Small intestine (tissue), 7 donors: ENCODE data around the gene TRAIP. TPM values are rescaled to one million over a fixed set of nuclear protein-coding genes. Genes with fewer than 3 reads are reported as not detected.

Experiments used
- DNase-seq, 2 donors: peaks; one replicate each; pipeline versions ENCODE4 v3.0.0 to v3.0.0-alpha.2; 2013
- FAIRE-seq: peaks from 2 replicates; lab custom pipeline; 2012; peaks lifted over from hg19 to GRCh38; lab: Jason Lieb, UNC
- H3K27ac ChIP-seq, 3 donors: one replicate each; pipeline ENCODE4 v1.5.1; 2013; ENCODE audit warnings: low read length in 2 of 3, mild to moderate bottlenecking in 2 of 3, control low read depth in 1 of 3, inconsistent platforms in 1 of 3, low read depth in 1 of 3, moderate library complexity in 1 of 3
- H3K27me3 ChIP-seq, 3 donors: one replicate each; pipeline ENCODE4 v1.6.1; 2013; ENCODE audit warnings: low read length in 3 of 3, inconsistent platforms in 1 of 3; ENCODE audit not compliant: control insufficient read depth in 3 of 3, insufficient read depth in 3 of 3
- H3K36me3 ChIP-seq, 3 donors: one replicate each; pipeline ENCODE4 v1.6.1; 2013; ENCODE audit warnings: low read length in 3 of 3, inconsistent platforms in 1 of 3, low read depth in 1 of 3, mild to moderate bottlenecking in 1 of 3, moderate library complexity in 1 of 3; ENCODE audit not compliant: control insufficient read depth in 3 of 3, insufficient read depth in 2 of 3
- H3K4me1 ChIP-seq, 3 donors: one replicate each; pipeline ENCODE4 v1.6.1; 2013; ENCODE audit warnings: low read length in 2 of 3, inconsistent platforms in 1 of 3, low read depth in 1 of 3, mild to moderate bottlenecking in 1 of 3, moderate library complexity in 1 of 3; ENCODE audit not compliant: control insufficient read depth in 3 of 3, insufficient read depth in 2 of 3
- H3K4me3 ChIP-seq, 3 donors: one replicate each; pipeline ENCODE4 v1.5.1; 2013; ENCODE audit warnings: low read length in 3 of 3, control low read depth in 1 of 3, inconsistent platforms in 1 of 3, low read depth in 1 of 3, mild to moderate bottlenecking in 1 of 3, moderate library complexity in 1 of 3
- H3K9me3 ChIP-seq, 2 donors: one replicate each; pipeline ENCODE4 v1.6.1; 2013; ENCODE audit warnings: low read depth in 1 of 2, low read length in 1 of 2; ENCODE audit not compliant: control insufficient read depth in 2 of 2, insufficient read depth in 1 of 2
- WGBS, 3 donors: extraction: QIAGEN DNeasy Blood & Tissue Kit; methylation state at CpG; one replicate each; pipeline ENCODE4 v1.1.7; 2013; 5-methylcytosine and 5-hydroxymethylcytosine counted together
- polyA plus RNA-seq, 4 donors: library from polyadenylated mRNA; stranded (reverse) in 3 of 4; unstranded in 1 of 4; fragments of 200-250 nt in 3 of 4; fragments of 120-200 nt in 1 of 4; gene quantifications; one replicate each; pipeline versions ENCODE4 v1.2.1 to v1.2.3, GENCODE V29; 2013
- donor health status: healthy with polysubstance abuse.
- donor health status: control.
- donor health status: control.
- donor health status: Bipolar disorder and iron deficiency.
- donor health status: healthy.

The TRAIP gene
- polyA plus RNA-seq, 4 donors: 1.4 to 8.1 (median 5.5) TPM

GRCh38 chr3:49899815-49900214 lies 43.5 kb upstream of the TRAIP start:
- no peak for FAIRE-seq
- no peaks in the 10 kb centered on the region for H3K27me3 ChIP-seq
- H3K27ac ChIP-seq: peak overlapping the region; percentile 69 to 95 (median 94)
- H3K36me3 ChIP-seq: peaks cover 4 to 64% (median 18%) of the 10 kb centered on the region in 3 donors
- DNase-seq: peak; percentile 38 to 55
- H3K9me3 ChIP-seq: no peaks in the 10 kb centered on the region
- WGBS, 3 donors: 71 to 85% (median 81%) methylated on average over 5 of the region's 5 CpGs
- H3K4me1 ChIP-seq: peaks cover 2 to 48% (median 4%) of the 10 kb centered on the region in 3 donors
- H3K4me3 ChIP-seq: peak overlapping the region in 2 of 3 donors; percentile 13 to 55

- 69 to 79% (median 71%) methylated on average over 6 of the region's 6 CpGs for WGBS, 3 donors
- Histone ChIP-seq H3K4me1 (peaks cover 0 to 39% (median 4%) of the 10 kb centered on the region in 3 donors), H3K4me3 (peak overlapping the region in 1 of 3 donors; percentile 16), H3K9me3 (no peaks in the 10 kb centered on the region), H3K36me3 (peaks cover 4 to 64% (median 18%) of the 10 kb centered on the region in 3 donors), H3K27me3 (no peaks in the 10 kb centered on the region), H3K27ac (peak overlapping the region in 1 of 3 donors; percentile 17)
- FAIRE-seq: no peak
- no peak for DNase-seq
Observed at GRCh38 chr3:49898991-49899390, 42.6 kb upstream of the TRAIP start.

- H3K9me3 ChIP-seq: no peaks in the 10 kb centered on the region
- DNase-seq: no peak
- WGBS, 3 donors: 82 to 85% (median 85%) methylated on average over 5 of the region's 5 CpGs
- H3K27ac ChIP-seq: no peak overlapping the region
- FAIRE-seq: no peak
- no peaks in the 10 kb centered on the region for H3K27me3 ChIP-seq
- peaks cover 0 to 17% (median 0%) of the 10 kb centered on the region in 3 donors for H3K4me1 ChIP-seq
- peaks cover 6 to 66% (median 19%) of the 10 kb centered on the region in 3 donors for H3K36me3 ChIP-seq
- no peak overlapping the region for H3K4me3 ChIP-seq
Observed at GRCh38 chr3:49896345-49896744, 40.0 kb upstream of the TRAIP start.

- no peaks in the 10 kb centered on the region for H3K27me3 ChIP-seq
- no peak overlapping the region for H3K4me3 ChIP-seq
- FAIRE-seq: no peak
- no peak for DNase-seq
- no peaks in the 10 kb centered on the region for H3K9me3 ChIP-seq
- no peak overlapping the region for H3K27ac ChIP-seq
- peaks cover 0 to 12% (median 0%) of the 10 kb centered on the region in 3 donors for H3K4me1 ChIP-seq
- peaks cover 6 to 69% (median 25%) of the 10 kb centered on the region in 3 donors for H3K36me3 ChIP-seq
- WGBS, 3 donors: 95 to 100% (median 95%) methylated on average over 8 to 9 of the region's 9 CpGs
Observed at GRCh38 chr3:49895791-49896190, 39.4 kb upstream of the TRAIP start.

- H3K27me3 ChIP-seq: no peaks in the 10 kb centered on the region
- peaks cover 0 to 9% (median 0%) of the 10 kb centered on the region in 3 donors for H3K4me1 ChIP-seq
- peaks cover 2 to 57% (median 11%) of the 10 kb centered on the region in 3 donors for H3K36me3 ChIP-seq
- H3K4me3 ChIP-seq: no peak overlapping the region
- no peaks in the 10 kb centered on the region for H3K9me3 ChIP-seq
- DNase-seq (no peak), FAIRE-seq (no peak)
- no peak overlapping the region for H3K27ac ChIP-seq
- WGBS, 3 donors: 84 to 90% (median 88%) methylated on average over 10 of the region's 10 CpGs
Observed at GRCh38 chr3:49889296-49889695, 32.9 kb upstream of the TRAIP start.

GRCh38 chr3:49886922-49887265 lies 30.5 kb upstream of the TRAIP start:
- no peak for FAIRE-seq
- Histone ChIP-seq H3K36me3 (peaks cover 0 to 55% (median 11%) of the 10 kb centered on the region in 3 donors), H3K4me3 (no peak overlapping the region), H3K9me3 (peaks cover 0 to 2% of the 10 kb centered on the region in 2 donors), H3K4me1 (peaks cover 1 to 19% (median 2%) of the 10 kb centered on the region in 3 donors), H3K27me3 (no peaks in the 10 kb centered on the region), H3K27ac (peak overlapping the region in 1 of 3 donors; percentile 51)
- DNase-seq: peak in 1 of 2 donors; percentile 40

- Histone ChIP-seq H3K4me1 (peaks cover 2 to 40% (median 8%) of the 10 kb centered on the region in 3 donors), H3K9me3 (peaks cover 0 to 2% of the 10 kb centered on the region in 2 donors), H3K4me3 (no peak overlapping the region), H3K36me3 (peaks cover 0 to 30% (median 0%) of the 10 kb centered on the region in 3 donors), H3K27ac (no peak overlapping the region), H3K27me3 (no peaks in the 10 kb centered on the region)
- FAIRE-seq: no peak
- peak in 1 of 2 donors; percentile 37 for DNase-seq
- 85 to 92% (median 87%) methylated on average over 4 of the region's 4 CpGs for WGBS, 3 donors
Observed at GRCh38 chr3:49883998-49884397, 27.6 kb upstream of the TRAIP start.

- DNase-seq (no peak), FAIRE-seq (no peak)
- 37 to 68% (median 58%) methylated on average over 6 of the region's 6 CpGs for WGBS, 3 donors
- no peaks in the 10 kb centered on the region for H3K27me3 ChIP-seq
- H3K36me3 ChIP-seq: peaks cover 0 to 24% (median 0%) of the 10 kb centered on the region in 3 donors
- no peak overlapping the region for H3K4me3 ChIP-seq
- peaks cover 2 to 43% (median 8%) of the 10 kb centered on the region in 3 donors for H3K4me1 ChIP-seq
- H3K27ac ChIP-seq: no peak overlapping the region
- H3K9me3 ChIP-seq: peaks cover 0 to 2% of the 10 kb centered on the region in 2 donors
Observed at GRCh38 chr3:49882166-49882565, 25.8 kb upstream of the TRAIP start.
